GM18951 (cell line): ENCODE results near the gene CACNB4.

Experiments
- POLR2A ChIP-seq: IDR thresholded peaks from 4 replicates; pipeline ENCODE4 v1.6.1; 2011; ENCODE audit warnings: mild to moderate bottlenecking; ENCODE audit not compliant: insufficient read length, insufficient read depth; ENCODE audit errors: extremely low read depth
- in situ Hi-C: fragments of 300-500 bp; cut with MboI; formaldehyde crosslinking; loops from one replicate; pipeline ENCODE4 v1.12.0; 2022; ENCODE audit warnings: low sequenced_read_pairs, mixed read lengths, inconsistent platforms; ENCODE audit not compliant: unreplicated experiment

The CACNB4 gene

DNA sequence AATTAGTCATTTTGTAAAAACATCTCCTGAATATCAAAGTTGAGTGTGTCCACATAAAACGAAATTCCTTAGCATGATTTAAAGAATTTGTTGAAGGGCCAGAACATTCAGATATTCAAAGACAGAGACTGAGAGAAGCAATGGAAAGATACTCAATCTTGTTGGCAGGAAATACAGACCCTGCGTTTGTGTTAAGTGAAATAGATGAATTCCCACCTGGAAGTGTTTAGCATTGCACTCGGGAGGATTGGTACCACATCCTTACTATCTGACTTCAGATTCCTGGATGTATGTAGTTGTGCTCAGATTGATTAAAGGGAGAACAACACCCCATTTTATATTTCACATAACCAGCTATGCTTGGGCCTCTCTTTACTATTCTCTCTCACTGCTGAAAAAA, 260.9 kb downstream of the CACNB4 start:
- in situ Hi-C loops: no loop called here
- TF ChIP-seq POLR2A: no peak

DNA sequence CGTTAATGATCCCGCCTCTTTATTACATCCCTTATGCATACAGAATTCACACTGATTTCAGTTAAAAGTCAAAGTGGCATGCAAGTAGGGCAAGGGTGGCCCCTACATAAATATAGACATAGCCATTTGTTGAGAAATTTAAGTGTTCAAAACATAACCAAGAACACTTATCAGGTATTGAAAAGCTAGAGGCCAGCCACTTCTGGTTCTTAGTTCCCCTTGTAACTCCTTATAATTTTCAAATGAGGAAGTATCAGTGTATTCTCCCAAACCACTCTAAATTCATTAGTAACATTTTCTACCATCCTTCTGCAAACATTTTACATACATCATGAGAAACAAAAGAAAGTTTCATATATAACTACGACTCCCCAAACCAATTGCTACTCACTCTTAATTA, 264.9 kb downstream of the CACNB4 start:
- TF ChIP-seq POLR2A: no peak
- in situ Hi-C loops: no loop called here

DNA sequence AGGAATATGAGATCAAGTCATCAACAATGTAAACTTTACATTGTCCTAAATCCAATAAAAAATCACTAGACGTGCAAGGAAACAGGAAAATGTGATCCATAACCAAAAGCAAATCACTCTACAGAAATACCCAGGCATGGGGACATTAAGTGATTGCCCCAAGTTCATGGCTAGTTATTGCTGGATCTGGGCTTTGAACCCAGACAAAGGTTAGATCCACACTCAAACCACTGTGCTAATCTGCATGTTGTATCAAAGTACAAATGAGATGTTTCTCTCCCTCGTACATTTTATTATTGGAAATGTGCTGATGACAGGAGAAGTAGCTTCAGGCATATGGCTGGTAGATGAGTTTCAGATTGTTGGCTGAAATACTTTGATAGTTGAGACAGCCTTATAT, 267.9 kb downstream of the CACNB4 start:
- TF ChIP-seq POLR2A: no peak
- in situ Hi-C loops: no loop called here

DNA sequence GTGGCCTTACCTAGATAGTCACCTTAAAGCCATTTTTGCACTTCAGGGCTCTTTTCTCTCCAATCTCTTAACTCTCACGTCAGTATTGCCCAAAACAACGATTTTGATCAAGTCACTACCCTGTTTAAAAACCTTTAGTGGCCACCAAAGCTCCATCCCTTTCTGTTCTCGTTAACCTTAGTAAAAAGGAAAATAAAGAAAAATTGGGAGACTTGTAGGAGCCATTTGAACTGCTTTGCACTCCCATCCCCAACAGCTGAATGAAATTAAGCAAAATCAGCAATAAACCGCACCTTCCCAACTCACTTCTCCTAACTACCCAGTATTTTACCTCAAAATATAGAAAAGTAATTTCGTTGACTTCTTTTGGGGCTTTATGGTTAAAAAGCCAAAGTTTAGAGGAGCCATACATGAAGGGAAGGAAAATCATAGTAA, 269.9 kb downstream of the CACNB4 start:
- no peak for TF ChIP-seq POLR2A
- in situ Hi-C loops: no loop called here

DNA sequence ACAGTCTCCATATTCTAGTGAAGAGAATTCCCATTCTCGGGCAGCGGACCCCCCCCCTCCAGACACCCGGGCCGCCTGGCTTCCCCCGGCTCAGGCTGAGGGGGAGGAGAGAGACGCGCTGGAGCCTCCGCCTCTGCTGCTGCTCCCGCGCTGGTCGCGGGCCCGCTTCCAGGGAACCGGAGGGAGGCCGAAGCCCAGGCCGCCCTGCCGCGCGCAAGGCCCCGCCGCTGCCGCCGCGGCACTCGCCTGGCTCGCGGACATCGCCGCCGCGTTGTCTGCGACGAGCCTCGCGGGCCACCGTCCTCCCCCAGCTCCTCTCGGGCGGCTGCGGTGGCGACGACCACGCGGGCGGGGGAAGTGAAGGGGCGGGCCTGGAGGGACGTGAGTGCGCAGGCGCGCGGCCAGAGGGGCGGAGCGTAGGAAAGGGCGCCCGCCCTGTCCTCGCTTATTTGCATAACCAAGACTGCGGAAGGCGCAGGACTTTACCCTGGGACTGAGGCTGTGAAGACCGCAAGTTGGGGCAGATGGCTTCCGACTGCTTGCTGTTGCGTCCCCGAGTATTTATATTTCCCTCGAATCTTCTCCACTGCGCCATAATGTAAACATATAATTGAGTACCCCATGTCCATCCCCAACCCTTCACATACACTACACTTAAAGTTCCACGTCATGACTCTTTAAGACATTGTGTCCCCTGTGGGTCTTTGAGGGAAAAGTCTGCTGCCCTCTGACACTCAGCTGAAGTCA, 270.5 kb downstream of the CACNB4 start, which contains the start of gene ARL5A:
Gene ARL5A, minus strand, starts transcription at position 279 of the 747 bp plus-strand sequence. Its CDS starts 245 bp downstream, at position 34.
- in situ Hi-C loops: no loop called here
- peak; percentile 96 for TF ChIP-seq POLR2A

DNA sequence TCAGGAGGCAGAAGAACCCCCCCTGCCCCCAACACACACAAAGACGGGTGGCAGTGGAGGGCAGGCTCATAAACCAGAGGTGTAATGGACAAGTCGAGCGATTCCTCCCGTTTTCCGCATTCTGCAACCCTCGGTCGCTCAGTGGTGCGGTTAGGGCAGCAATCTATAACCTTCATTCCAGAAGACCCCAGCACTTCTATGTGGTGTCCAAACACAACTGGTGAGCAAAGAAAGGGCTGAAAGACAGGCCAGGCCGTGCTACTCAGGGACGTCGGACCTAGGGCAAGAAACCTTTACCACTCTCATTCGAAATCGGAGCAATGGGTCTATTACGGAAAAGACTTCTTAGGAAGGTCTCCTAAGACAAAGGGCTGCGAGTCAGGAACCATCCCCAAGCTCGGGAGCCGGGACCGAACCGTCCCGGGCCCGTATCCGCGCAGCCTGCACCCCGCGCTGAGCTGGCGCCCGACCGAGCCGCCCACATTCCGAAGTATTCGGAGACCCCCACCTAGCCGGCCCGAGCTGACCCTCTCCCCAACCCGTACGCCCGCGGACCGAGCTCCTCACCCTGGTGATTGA, 271.2 kb downstream of the CACNB4 start:
- TF ChIP-seq POLR2A: no peak
- in situ Hi-C loops: no loop called here

DNA sequence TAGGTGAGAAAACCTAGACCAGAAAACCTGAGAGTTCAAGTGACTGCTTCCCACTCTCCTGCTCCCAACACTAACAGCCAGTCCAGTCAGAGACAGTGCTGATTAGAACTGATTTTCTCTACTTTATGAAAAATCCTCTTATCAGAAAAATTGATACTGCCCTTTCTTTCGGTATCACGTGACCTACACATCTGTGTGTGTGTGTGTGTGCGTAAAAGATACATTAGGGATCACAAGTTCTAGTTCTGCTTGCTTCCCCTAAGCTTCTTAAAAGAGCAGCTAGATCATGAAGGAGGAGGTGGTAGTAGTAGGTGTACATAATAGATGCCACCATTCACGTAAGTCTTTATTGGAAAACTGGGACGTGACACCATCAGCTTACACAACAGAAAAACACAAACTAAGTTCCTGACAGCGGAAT, 272.1 kb downstream of the CACNB4 start:
- in situ Hi-C loops: no loop called here
- no peak for TF ChIP-seq POLR2A

DNA sequence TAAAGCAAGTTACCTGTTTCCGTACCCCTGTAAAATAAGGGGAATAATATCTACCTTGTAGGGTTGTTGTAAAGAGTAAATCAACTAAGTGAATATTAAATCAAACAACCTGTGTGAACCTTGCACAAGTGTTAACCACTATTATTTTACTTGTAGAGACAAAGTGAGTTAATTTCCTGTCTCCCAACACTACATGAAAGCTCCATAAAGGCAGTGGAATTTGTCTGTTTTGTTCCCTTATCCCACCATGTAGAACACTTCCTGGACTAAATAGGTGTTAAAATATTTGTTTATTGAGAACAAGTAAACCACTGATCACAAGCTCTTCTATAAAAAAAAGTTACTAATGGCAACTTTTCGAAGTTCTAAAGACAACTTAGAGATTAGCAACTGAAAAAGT, 274.0 kb downstream of the CACNB4 start:
- in situ Hi-C loops: no loop called here
- TF ChIP-seq POLR2A: no peak

DNA sequence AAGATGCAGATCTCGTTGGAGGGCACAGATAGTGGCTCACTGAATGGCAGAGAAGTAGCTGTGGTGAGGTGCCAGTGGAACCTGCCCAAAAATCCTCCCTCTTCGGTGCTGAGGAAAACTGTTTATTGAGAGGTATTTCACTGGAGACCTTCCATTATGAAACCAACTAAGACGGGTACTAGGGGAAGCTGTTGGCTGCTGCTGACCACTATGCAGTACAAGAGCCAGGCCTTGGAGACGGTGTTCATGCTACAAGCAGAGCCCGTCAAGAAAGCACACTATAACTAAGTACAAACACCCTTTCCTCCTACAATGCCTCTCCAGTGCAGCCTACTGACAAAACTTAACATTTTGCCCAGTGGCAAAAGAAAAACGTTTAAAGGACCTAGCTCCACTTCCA, 275.2 kb downstream of the CACNB4 start:
- no peak for TF ChIP-seq POLR2A
- in situ Hi-C loops: no loop called here

DNA sequence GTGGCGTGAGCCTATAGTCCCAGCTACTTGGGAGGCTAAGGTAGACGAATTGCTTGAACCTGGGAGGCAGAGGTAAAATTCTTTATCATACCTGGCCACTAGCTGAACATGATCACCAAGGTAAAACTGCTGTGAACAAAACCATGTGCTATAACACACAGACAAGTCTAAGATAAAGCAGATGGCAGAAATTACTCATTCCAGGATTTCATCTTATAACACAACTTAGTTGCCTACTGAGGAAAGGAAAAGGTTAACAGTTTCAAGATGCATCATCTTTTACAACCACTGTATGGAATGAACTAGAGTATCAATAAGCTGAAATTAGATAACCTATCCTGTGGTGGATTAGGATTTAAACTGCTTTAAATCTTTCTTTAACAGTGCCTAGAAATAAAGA, 278.9 kb downstream of the CACNB4 start:
- no peak for TF ChIP-seq POLR2A

DNA sequence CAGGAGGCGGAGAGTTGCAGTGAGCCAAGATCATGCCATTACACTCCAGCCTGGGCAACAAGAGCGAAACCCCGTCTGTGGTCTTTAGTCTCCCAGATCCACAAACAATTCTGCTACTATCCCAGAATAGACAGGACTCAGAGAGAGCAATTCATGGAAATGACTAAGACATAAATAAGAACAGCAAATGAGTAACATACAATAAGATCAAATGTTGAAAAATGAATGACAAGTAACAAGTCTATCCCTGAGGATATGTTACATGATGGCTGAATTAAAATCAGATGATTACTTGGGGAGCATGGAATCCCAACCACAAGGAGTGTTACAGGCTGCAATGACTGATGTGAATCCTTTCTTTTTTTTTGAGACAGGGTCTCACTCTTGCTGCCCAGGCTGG, 280.9 kb downstream of the CACNB4 start:
- in situ Hi-C loops: no loop called here
- TF ChIP-seq POLR2A: no peak

More for the DNA sequence above, 278.9 kb downstream of the CACNB4 start:
- in situ Hi-C loops: no loop called here

DNA sequence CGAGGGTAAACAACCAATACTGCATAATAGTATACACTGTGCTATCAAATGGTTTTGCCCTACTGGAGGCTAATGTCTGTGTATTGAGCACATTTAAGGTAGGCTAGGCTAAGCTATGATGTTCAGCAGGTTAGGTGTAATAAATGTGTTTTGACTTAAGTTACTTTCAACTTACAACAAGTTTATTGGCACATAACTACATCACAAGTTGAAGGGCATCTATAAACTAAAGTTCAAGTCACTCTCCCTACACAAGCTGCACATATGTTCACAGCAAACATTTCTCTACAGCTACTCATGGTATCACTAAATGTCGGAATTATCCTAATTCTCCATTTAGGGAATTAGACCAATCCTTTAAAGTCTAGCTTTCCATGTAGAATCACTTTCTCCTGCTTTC, 282.0 kb downstream of the CACNB4 start:
- TF ChIP-seq POLR2A: no peak
- in situ Hi-C loops: no loop called here

DNA sequence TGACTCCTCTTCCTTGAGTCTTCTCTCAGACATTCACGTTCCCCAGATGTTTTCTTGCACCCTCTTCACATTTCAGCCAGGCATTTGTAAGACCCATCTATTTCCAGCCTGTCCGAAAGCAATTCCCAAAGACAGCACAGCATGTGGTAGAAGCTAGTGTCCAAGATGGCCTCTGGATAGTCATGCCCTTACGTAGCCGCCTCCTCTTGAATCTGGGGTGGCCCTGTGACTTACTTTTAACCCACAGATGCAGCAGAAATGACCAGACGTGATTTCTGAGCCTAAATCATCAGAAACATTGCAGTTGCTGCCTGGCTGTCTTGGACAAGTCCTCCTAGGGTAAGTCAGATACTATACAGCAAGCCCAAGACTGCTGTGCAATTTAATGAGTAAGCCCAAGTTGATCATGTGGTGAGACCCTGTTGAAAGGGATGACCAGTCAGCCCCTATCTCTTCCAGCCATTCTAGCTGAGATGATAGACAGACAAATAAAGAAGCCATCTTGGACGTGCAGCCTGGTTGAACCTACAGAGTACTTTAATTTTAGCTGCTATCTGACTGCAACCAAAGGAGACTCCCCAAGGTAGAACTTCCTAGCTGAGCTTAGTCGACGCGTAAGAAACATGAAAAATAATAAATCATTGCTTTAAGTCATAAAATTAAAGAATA, 282.9 kb downstream of the CACNB4 start:
- no peak for TF ChIP-seq POLR2A
- in situ Hi-C loops: no loop called here

DNA sequence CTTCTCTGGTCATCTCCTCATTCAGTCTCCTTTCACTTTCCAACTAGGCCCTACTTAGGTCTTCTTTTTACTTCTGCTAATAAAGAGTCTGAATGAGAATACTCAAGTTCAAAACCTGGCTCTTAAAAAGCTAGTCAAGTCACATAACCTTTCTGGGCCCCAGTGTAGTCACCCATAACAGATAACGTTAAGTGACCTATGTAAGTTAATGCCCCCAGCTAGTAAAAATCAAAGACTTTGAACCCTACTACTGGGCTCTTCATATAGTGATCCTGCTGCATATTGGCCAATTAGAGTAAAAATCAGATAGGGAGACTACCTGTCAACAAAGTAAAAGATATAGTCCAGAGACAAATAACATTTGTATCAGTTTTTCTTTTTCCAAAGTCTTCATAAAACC, 288.4 kb downstream of the CACNB4 start:
- no peak for TF ChIP-seq POLR2A
- in situ Hi-C loops: no loop called here
